ENCODE data around the gene TMEM117.

DNA sequence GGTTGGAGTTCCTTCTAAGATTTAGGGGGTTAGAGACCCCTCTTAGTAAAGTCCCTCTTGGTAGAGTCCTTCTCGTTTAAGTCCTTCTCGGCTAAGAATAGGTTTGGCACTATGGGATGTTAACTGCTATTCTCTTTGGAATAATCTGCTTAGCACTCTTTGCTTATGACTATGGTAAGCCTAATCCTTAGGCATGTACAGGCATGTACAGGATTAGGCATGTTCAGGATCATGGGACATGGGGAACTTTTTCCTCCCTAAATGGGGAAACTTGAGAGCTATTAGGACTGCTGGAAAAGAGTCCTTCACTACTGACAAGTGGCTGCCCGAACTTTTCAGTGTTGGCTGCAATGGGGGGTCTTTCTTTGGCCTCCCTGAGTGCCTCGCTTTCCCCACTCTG lies 193.3 kb downstream of the TMEM117 start:
- TF ChIP-seq POLR2A (IDR thresholded peaks at IDR 0.05; ENCODE audit: low read length) (no peak), GATA1 (IDR thresholded peaks at IDR 0.05; ENCODE audit: low read depth, low read length) (no peak)
